Stimulated activated CD8-positive, alpha-beta memory T cell treated with anti-CD3 and anti-CD28 coated beads, Interleukin-7, amount 100 ng/mL, for 48 hours (primary cell): ENCODE data around the gene MERTK.
A peak's percentile ranks its signal among the peaks of the same experiment; 100 is the strongest.

ENCODE experiments used
- DNase-seq, 2 donors: peaks; one replicate each; pipeline ENCODE4 v3.0.0-alpha.2; 2020; ENCODE audit warnings: low read depth in 1 of 2; ENCODE audit errors: extremely low read depth in 1 of 2

Gene MERTK

GRCh38 chr2:111975819-111976218, 77.4 kb downstream of the MERTK start:
- no peak for DNase-seq

GRCh38 chr2:111977240-111977639, 78.8 kb downstream of the MERTK start:
- no peak for DNase-seq

GRCh38 chr2:111978452-111979170, 80.2 kb downstream of the MERTK start:
- DNase-seq, result no peak

DNA sequence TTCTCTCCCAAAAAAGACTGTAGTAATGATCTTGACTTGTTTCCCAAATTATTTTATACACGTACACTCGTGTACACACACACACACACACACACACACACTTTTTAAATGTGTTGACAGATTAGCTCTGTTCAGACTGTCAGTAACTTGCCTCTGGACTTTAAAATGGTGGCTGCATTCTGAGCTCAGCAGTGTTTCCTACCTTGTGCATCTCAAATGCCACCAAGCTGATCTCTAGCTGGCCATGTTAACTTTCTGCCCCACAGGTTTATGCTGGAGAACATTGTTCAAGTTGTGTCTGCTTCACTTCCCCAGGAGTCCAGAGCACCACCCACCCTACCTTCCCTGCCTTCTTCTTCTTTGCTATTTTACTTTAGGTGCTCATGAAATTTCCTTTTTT, 83.3 kb downstream of the MERTK start:
- DNase-seq, result no peak

DNA sequence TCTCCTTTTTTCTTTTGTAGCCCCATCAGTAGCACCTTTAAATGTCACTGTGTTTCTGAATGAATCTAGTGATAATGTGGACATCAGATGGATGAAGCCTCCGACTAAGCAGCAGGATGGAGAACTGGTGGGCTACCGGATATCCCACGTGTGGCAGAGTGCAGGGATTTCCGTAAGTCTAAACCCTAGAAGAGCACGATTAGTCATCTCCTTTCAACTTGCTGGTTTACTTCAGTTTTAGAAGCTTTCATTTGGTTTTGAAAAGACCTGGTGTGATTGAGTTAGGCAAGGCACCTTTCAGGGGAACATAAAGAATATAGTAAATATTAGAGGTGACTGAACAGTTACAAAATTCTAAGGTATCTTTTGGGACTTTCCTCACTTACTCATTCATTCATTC, 84.4 kb downstream of the MERTK start:
- DNase-seq, result peak in 1 of 2 donors; percentile 31

DNA sequence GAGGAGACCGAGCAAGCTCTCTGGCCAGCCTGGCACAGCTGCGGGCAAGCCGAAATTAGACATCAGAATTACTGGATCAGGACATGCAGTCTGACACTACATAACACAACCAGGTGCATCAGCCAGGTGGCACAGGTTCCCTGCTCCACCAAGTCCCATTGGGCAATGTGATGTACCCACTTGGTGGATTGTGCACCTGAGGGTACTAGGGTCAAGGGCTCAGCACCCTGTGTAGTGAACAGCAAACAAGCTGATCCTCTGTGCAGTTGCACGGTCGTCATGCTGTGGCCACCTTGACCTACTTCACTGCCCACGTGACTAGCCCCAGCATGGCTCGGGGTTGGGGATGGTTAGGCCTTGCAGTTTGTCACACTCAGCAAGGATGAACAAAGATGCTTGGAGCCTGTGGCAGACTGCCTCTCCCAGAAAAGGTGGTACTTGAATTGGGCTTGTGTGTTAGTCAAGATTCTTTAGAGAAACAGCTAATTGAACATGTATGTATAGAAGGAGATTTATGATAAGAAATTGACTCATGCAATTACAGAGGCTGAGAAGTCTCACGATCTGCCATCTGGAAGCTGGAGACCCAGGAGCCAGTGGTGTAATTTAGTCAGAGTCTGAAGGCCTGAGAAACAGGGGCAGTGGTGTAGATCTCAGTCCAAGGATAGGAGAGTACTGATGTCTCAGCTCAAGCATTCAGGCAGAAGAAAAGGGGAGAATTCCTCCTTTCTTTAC, 85.2 kb downstream of the MERTK start:
- no peak for DNase-seq

GRCh38 chr2:111984213-111984604, 85.8 kb downstream of the MERTK start:
- DNase-seq, result no peak

DNA sequence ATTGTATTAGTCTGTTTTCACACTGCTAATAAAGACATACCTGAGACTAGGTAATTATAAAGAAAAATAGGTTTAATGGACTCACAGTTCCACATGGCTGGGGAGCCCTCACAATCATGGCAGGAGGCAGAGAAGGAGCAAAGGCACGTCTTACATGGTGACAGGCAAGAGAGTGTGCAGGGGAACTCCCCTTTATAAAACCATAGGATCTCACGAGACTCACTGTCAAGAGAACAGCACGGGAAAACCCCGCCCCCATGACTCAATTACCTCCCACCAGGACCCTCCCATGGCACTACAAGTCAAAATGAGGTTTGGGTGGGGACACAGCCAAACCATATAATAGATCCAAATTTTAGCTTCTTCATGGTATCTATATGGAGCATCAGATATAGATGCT, 87.1 kb downstream of the MERTK start:
- no peak for DNase-seq

- no peak for DNase-seq
Measured at GRCh38 chr2:111986116-111986900, 87.9 kb downstream of the MERTK start.

DNA sequence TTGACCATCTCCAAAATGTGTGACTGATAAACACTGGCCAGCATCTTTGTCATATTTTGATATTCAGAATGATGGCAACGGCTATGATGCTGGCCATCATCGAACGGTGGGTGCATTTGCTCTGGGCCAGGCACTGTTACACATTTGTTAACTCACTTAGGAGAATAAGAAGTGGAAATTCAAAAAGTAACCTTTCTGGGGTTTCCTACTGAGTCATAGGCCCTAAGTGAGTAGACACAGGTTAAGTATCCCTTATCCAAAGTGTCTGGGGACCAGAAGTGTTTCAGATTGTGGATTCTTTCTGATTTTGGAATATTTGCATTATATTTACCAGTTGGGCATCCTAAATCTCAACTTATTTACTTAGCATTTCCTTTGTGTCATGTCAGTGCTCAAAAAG, 92.0 kb downstream of the MERTK start:
- no peak for DNase-seq

- no peak for DNase-seq
Measured at GRCh38 chr2:111990856-111991255, 92.4 kb downstream of the MERTK start.

- DNase-seq, result no peak
Measured at GRCh38 chr2:111994042-111994441, 95.6 kb downstream of the MERTK start.

DNA sequence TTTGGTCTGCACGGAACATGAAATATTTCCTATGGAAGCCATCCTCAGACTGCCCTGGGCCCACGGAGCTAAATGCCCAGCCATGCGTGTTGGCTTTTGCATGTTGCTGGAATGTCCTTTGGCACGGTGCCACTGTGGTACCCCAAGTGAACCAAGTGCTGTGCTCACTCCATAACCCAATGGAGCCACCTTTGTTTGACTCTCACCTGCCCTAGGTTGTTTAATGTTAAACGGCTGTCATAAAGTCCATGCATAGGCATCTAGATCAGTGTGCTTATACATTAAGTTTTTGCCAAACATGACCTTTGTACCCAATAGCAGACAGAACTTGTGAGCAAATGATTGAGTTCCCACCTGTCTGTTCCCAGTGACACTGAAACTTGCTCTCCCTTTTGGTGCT, 96.7 kb downstream of the MERTK start:
- DNase-seq, result no peak

GRCh38 chr2:111999809-112000208, 101.4 kb downstream of the MERTK start:
- no peak for DNase-seq

GRCh38 chr2:112000399-112001135, 102.2 kb downstream of the MERTK start:
- no peak for DNase-seq

GRCh38 chr2:112001136-112001715, 102.8 kb downstream of the MERTK start:
- no peak for DNase-seq

- no peak for DNase-seq
Measured at GRCh38 chr2:112001942-112002341, 103.5 kb downstream of the MERTK start.

DNA sequence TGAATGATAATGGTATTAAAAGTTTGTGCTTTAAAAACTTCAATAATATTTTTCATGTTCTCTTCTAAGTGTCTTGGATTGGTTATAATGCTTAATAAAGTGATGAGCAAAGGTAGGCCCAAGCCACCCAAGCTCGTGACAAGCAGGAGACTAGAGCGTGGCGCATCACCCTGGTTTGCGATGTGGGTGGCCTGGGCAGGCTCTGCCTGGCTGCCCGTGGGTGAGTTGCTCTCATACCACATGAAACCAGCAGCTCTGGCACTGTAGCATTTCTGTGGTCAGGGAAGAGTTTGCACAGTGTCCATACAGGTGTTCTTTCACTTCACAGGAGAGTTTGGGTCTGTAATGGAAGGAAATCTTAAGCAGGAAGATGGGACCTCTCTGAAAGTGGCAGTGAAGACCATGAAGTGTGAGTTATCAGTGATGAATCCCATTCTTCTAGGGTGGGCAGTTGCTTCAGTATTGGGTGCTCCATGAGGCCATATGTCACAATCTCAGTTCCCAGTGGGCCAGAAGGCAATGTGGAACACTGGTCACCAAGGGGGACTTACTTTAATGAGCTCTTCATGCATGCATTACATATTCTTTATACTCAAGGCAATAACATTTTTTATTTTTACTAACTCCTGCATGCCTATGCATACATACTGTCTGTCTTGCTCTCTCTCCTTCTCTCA, 105.3 kb downstream of the MERTK start:
- DNase-seq, result no peak

GRCh38 chr2:112004253-112004645, 105.8 kb downstream of the MERTK start:
- no peak for DNase-seq

DNA sequence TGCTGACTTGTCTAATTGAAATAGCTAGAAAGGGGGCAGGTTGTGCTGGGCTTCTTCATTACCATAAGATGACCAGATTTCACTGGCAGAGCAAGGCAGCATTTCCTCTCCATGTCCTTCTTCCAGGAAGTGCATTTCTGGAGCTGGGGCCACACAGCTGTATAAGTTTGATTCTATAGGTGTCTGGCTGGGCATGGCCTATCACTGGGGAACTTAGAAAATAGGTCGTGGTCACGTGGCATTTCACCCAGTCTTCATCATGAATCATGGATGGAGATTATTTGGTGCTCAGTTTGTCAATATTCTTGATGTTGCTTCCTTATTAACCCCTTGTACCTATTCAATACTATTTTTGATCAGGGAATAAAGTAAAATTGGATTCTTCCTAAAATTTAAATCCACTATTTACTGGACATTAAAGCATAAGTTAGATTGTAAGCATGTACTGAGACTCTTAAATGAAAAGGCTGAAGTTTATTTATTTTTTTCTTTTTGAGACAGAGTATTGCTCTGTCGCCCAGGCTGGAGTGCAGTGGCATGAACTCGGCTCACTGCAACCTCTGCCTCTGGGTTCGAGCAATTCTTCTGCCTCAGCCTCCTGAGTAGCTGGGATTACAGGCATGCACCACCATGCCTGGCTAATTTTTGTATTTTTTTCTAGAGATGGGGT, 107.1 kb downstream of the MERTK start:
- DNase-seq, result no peak
